Measurements from ENCODE around the gene PHLDA1.

PHLDA1 gene

DNA sequence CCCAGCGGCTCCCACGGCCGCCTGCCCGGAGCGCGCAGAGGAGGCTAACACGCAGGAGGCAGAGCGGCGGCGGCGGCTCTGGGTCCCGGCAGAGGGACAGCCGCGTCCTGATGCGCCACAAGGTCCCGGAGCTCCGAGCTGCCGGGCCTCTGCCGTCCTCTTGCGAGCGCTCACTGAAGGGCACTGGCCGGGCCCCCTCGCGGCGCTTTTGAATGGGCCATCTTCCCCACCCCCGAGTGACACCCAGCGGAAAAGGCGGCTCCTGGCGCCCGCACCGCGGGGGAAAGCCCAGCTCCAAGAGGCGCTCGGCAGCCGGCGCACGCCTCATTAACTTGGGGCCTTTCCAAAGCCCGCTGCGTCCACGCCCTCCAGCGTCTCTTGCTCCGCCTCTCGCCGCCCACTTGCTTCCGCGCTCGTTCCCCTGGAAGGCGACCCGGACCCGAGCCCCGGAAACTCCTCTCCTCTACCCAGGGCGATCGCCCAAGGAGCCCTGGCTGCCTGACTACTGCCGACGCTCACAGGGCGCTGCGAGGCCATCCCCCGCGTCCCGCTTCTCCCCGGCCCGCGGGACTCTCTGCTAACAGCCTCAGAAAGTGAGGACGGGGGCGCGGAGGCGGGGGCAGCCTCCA lies at the start of gene PHLDA1:
Gene PHLDA1 (minus strand): TSS at position 363 of the 629 bp plus-strand sequence.
- DNase-seq, result peak; percentile 92

DNA sequence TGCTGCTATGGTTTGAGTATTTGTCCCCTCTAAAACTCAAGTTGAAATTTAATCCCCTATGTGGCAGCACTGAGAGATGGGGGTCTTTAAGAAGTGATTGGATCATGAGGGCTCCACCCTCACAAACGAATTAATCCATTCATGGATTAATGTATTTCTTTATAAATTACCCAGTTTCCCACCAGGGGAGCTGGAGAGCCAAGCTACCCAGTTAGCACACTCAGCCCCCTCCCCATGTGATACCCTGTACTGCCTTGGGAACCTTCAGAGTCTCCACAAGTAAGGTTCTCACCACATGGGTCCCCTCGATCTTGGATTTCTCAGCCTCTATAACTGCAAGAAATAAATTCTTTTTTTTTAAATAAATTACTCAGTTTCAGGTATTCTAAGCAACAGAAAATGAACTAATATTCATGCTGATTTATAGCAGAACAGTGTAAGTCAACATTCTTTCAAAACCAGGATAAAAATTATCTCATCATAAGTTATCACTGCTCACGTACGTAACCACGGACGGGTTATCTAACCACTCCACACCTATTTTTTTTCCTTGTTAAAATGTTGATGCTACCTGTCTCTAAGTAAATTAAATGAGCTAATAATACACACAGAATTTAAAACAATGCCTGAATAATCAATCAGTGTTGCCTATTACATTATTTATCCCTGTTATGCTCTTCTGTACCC lies 49.3 kb upstream of the PHLDA1 start:
- no peak for DNase-seq

DNA sequence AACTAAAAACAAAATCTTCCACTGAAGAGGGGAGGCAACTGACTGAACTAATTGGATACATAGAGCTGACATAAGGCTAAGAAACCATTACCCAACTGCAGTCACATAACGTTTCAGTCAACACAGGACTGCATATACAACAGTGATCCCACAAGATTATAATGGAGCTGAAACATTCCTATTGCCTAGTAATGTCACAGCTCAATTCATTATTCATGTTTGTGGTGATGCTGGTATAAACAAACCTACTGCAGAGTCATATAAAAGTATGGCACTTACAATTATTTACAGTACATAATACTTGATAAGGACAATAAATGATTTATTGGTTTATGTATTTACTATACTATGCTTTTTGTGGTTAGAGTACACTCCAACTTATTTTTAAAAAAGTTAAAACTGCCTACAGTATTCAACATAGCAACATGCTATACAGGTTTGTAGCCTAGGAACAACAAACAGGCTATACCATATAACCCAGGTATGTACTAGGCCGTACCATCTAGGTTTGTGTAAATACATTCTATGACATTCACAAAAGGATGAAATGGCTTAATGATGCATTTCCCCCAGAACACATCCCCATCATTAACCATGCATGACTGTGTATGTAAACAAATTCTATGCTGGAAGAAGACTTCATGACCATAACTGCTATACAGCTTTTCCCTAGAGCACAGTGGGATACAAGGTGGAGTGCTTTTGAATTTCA lies 48.6 kb upstream of the PHLDA1 start:
- no peak for DNase-seq

DNA sequence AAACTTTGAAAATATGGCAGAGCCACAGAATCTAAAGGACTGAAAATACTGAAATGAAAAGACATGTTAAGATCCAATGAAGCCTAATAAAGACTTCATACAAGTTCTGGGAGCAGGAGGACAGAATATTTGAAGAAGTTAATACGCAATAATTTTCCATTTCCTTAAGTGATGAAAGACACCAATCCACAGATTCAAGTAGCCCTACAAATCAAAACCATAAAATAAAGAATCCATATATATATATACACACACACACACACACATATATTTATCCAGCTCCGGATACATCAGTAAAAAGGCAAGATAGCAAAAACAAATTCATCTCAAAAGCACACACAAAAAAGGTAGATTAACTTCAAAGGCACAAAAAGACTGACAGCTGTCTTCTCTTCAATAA lies 47.2 kb upstream of the PHLDA1 start:
- DNase-seq, result no peak

DNA sequence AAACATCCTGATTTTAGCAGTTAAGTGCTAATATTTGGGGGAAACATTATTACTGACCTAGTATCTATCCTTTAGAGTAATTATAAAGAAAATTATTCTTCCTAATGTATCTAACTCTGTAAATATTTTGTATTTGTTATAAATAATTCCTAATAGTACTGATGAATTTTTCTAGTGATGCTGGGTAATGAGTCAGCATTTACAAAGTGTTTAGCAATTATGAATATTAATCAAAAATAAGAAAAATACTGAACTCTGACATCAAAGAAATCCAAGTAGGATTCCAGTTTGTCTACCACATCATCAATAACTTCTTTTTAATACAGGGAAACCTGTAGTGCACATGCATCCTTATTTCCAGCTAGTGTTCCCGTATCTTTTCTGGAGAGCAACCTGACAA lies 43.9 kb upstream of the PHLDA1 start:
- no peak for DNase-seq

DNA sequence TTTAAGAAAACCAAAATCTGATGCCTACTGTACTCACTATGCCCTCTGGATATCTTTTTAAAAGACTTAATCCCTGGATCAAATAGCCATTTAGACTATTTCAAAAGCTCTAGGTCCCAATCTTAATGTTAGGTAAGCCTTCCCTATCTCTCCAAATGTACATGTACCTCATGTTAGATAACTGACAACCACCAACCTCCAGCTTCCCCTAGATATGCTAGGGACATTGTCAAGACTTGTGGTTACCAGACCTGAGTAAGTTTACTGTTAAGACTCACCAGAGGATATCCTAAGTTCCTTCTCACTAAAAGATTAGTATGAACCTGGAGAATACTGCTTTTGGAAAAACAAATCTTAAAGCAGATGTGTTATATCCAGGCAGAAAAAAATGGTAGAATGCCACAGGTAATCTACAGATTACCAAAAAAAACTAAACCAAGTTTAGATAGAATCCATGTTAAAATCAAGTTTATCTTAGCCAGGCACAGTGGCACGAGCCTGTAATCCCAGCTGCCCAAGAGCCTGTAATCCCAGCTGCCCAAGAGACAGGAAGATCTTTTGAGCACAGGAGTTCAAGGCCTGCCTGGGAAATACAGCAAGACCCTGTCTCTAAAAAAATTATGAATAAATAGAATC lies 43.2 kb upstream of the PHLDA1 start:
- no peak for DNase-seq

DNA sequence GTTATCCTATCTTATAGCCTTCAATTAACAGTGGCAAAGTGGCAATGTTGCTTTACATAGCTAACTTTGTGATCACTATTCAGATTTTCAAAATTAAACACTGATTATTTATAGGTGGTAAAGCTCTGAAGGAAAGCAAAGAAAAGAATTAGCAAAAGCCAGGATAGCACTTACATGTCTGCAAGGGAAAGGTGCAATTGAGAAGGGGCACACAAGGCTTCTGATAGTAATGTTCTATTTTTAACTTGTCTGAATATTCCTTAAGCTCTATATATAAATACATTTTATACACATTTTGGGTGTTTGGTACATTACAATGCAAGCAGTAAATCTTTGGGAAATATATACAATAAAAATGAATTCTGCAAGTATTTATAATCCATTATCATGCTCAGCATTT lies 42.0 kb upstream of the PHLDA1 start:
- DNase-seq, result no peak

DNA sequence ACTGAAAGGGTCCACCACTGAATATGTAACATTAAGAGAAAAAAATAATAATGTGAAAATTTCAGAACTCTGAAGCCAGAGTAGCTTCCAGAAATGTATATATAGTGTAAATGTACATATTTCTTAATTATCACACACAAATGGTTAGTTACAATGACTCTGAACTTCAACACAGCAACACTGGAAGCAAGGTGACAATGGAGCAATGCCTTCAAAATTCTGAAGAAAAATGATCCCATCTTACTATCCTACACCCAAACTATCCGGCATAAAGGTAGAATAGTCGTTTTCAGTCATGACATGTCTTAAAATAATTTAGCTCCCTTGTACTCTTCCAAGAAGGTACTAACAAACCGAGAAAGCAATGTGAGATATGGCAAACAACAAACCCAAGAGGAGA lies 41.0 kb upstream of the PHLDA1 start:
- no peak for DNase-seq

DNA sequence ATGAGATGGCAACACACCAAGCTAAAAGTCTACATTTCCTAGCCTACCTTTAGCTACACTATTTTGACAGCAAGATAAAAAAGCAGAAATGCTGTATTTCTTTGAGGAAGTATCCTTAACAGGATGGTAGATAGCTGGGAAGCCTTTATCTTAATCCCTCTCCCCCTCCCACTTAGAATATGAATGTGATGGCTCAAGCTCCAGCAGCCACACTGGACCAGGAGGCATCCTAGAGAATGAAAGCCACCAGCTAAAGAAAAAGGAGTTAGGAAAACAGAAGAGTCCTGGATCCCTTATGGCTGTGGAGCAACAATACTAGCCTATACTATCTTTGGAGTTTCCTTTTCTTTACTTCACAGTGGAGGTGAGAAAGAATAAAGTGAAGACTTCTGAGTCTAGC lies 37.8 kb upstream of the PHLDA1 start:
- DNase-seq, result peak; percentile 37

DNA sequence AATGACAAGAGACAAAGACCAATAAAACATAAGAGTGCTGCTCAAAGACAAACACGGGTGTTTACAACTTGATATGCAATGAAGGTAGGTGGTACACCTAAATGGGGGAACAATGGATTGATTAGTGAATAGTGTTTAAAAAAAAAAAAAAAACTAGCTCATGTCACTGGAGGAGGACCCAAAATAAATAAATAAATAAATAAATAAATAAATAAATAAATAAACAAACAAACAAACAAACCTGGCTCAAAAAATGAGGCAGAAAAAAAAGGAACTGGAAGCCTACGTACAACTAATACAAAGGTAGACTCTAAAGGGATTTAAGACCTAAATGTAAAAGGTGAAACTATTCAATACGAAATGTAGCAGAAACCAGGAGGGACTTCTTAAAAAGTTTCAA lies 34.3 kb upstream of the PHLDA1 start:
- no peak for DNase-seq

DNA sequence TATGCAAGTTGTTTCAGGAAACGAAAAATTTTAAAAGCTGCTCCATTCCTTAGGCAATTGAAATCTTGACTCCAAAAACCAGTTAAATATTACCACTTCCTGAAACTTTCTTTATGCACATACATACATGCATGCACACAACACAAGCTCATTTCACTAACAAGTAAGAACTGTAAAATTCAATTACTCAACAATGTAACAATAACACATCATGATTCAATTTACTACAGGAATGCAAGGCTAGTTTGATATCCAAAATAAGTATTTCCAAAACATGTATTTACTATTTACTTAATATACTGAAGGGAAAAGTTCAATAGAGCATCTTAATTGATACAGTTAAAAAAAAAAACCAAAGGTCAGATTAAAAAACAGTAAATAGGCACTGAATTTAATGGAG lies 33.3 kb upstream of the PHLDA1 start:
- DNase-seq, result peak; percentile 71

DNA sequence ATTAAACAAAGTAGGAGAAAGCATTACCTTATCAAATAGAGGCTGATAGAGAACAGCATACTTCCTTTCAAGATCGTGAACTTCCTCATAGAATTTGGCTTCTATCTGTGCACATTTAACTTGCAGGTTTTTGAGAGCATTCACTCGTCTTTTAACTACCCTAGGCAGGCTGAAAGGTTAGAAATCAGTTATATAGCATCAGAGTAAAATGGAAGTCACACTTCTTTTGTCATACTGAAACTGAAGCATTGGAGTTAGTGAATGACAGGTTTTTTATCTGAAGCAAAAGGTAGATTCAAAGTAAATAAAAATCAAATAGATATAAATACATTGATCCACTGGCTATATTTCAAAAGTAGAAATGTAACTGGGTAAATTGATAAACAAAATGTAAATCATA lies 28.5 kb upstream of the PHLDA1 start:
- DNase-seq, result no peak

DNA sequence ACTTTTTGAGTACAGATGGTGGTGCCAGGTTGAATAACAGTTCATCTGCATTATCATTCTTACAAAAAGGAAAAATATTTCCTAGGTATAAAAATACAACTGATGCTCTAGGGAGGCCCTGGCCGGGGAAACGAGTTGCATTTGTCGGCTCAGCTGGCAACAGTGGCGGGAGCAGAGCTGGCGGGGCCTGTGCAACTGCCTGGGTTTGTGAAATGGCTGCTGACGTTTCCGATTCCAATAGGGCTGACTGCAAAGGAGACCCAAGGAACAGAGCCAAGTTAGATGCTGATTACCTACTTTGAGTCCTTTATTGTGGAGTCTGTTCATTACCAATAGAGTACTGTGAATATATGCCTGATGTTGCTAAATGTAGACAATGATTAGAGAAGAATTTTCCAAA lies 25.8 kb upstream of the PHLDA1 start:
- DNase-seq, result no peak

DNA sequence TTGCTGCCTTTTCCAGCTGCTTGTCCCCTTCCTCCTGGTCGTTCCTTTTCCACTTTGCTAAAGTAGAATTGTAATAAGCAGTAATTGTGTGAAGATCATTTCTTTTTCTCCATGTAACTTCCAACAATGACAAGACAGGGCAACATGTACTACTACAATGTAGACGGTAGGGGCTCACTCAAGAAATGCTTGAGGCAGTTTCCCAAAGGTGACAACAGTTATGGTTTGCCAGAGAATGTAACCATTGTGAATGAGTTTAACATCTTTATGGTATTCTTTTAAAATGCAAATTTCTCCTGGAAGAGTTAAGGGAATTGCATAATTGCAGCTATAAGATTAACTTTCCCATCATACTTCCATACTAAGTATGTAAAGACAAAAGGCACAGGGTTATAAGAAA lies 23.8 kb upstream of the PHLDA1 start:
- DNase-seq, result no peak

DNA sequence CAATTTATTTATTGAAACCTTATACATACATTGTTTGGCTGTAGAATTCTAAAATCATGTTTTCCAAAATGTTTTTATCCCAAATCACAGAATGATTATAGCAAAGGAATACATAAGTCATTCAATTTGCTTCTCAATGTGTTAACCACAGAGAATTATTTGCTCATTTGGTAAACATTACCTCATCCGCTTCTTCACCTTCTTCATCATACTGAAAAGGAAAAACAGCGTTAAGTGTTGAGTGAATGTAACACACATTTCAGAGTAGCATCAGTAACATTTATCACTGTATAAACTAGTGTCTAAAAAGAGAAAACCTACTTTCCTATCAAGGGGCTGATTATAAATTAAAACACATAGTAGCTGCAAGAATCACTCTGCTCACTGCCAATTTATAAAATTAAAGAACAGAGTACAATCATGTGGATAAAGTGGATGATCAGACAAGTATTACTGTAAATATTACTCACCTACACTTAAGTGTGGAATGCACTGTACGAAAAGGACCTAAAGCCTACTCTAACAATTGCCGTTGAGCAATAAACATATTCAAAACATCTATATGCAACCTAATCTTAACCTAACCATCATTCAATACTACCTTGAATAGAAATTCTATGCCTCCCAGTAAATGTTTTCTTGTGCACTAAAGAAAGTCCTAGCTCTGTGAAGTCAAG lies 18.1 kb upstream of the PHLDA1 start:
- no peak for DNase-seq

DNA sequence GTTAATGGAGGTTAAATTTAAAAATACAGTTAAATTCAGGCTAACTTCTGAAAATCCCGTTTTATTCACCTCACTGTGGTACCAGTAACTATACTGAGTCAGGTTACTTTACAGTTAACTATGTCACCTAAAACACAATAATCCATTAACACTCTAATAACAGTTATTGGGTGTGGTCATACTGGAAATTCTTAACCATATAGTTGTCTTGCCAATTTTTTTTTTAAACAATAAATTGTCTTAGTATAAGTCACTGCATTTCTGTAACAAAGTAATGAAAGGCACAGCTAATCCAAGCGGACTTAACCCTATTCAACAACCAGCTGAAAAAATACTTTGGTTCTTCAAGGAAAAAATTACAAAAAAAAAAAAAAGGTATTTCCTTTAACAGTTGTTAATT lies 16.2 kb upstream of the PHLDA1 start:
- no peak for DNase-seq

DNA sequence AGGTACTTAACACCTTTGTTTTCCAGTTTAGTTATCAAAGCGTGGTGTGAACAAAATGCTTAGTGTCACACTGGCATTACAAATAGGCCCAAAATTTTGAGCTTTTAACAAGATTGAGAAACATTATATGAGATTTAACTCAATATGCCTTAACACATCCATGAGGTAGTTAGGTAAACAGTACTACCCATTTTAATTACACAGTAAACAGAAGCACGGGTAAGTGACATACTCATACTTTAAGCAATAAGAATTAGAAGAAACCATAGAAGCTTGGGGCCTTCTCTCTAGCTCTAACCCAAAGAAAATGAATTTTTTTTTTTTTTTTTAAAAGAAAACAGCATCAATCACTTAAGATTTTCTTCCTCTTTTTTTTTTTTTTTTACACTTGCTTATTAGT lies 15.5 kb upstream of the PHLDA1 start:
- DNase-seq, result no peak

DNA sequence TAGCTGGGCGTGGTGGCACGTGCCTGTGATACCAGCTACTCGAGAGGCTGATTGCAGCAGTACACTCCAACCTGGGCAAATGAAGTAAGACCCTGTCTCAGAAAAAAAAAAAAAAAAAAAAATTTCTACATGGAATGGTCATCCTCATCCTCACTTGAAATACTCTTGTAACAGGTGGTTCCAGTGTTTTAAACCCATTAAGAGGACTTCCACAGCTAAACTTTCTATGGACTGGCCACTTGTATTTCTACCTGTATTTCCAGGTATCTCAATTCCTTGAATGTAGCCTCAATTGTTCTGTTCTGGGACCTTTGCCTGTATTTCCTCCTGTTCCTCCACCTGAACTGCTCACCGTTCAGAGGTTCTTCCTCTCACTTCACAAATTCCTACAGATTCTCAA lies 11.8 kb upstream of the PHLDA1 start:
- DNase-seq, result no peak

DNA sequence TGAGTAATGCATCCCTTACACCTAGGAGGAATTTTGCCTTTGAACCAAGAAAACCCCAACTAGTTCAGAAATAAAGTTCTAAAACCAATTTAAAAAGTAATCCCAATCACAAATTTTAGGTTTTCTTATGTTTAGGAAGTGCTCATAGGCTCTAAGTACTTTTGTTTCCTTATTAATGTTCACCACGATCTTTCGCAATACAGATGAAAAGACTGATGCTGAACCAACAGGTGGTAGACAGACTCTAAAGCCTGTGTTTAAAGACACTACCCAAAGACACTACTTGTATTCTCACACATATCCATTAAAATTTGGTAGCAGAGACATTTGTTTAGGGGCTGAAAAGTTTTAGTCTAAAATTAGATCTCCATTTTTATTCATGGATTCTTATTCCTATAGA lies 10.6 kb upstream of the PHLDA1 start:
- DNase-seq, result peak; percentile 63

DNA sequence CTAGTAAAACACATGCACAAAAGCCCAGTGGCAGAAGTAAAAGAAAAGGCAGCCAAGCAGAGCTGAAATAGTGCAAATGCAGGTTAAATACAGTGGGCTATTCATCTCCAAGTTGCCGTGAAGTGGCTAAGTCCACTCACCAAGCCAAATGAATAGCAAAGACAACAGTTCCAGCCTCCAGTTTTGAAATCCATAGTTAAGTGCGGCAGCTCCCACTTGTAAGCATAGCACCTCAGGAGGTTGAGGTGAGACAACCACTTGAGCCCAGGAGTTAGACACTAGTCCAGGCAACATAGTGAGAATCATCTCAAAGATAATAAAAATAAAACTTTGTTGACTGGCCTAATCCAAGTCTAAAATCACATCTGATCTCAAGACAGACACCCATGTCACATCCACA lies 9.8 kb upstream of the PHLDA1 start:
- DNase-seq, result no peak

DNA sequence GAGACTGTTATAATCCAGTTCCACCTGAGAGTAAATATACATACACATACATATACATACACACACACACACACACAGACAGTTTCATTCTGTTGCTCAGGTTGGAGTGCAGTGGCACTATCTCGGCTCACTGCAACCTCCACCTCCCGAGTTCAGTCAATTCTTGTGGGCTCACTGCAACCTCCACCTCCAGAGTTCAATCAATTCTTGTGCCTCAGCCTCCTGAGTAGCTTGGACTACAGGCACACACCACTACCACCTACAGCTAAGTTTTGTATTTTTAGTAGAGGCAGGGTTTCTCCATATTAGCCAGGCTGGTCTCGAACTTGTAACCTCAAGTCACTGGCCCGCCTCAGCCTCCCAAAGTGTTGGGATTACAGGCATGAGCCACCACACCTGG lies 8.9 kb upstream of the PHLDA1 start:
- DNase-seq, result no peak

DNA sequence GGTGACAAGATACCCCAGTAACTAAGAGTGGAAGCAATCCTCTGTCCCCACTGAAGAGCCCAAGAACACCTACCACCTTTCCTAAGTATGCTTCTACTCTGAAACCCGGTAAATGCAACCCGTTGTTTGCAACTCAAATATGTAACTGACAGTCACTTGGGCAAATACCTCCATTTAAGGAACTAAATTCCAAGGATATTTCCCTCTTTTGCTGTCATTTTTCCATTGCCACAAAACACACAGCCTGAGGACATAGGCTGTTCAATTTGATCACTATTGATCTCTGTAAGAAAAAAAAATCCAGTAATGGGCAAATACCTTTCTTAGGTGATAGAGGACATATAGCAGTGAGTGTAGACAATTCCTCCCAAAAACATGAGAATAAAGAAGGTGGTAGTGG lies 6.6 kb upstream of the PHLDA1 start:
- no peak for DNase-seq
